ENCODE data around the gene PALS1.
A peak's percentile ranks its signal among the peaks of the same experiment; 100 is the strongest.

The PALS1 gene

GRCh38 chr14:67241411-67242167 is at the start of gene PALS1:
Gene PALS1, plus strand, starts transcription at chr14:67241435. Its CDS starts 37,736 bp downstream, at chr14:67279171.
- DNase-seq = peak; percentile 45

DNA sequence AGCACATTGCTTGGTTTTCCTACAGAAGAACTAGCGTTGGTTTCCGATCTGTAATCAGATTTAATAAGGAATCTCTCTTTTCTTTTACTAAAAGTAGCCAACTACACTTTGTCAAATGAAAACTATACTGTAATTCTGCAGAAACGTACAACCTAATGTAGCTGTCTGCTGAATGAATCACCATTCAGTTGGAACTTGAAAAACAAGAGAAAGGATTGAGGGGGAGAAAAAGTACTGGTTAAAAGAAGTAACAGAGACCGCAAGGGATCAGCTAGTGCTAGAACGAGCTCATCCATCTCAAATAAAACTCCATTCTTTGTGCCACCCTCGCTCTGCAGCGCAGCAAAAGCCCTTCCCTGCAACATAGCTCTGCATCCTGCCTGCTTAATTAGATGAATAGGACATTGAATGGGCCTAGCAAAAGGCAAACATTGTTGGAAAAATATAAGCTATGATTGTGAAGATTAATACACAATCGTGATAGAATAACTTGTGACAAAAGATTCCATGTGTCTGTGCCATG is 49.4 kb upstream of the PALS1 start:
- no peak for DNase-seq

- no peak for DNase-seq
Observed at GRCh38 chr14:67192366-67192765, 48.9 kb upstream of the PALS1 start.

- DNase-seq = no peak
Observed at GRCh38 chr14:67195279-67195678, 46.0 kb upstream of the PALS1 start.

DNA sequence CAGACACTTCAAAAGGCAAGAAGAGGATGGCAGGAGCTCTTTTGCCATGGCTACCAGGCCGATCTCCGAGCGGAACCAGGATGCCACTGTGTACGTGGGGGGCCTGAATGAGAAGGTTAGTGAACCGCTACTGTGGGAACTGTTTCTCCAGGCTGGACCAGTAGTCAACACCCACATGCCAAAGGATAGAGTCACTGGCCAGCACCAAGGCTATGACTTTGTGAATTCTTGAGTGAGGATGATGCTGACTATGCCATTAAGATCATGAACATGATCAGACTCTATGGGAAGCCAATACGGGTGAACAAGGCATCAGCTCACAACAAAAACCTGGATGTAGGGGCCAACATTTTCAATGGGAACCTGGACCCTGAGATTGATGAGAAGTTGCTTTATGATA is 42.2 kb upstream of the PALS1 start:
- no peak for DNase-seq

GRCh38 chr14:67207810-67208209 is 33.4 kb upstream of the PALS1 start:
- no peak for DNase-seq

DNA sequence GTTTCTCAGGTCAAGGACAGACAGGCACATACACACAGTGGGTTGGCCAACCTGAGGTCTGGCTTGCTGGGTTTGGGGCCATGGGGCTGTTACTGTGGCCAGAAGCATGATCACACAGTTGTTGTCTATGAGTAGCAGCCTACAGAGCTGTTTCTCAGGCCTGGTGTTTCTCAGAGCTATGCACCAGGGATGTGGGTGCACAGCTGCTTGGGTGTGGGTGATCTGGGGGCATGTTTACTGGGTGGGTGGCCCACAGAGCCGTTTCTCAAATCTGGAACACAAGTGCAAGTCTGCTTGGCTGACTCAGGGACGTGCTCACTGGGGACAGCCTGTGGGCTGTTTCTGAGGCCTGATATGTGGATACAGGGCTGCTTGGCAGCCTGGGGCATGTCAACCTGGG is 23.1 kb upstream of the PALS1 start:
- no peak for DNase-seq

GRCh38 chr14:67221248-67221981 is 19.8 kb upstream of the PALS1 start:
- no peak for DNase-seq

DNA sequence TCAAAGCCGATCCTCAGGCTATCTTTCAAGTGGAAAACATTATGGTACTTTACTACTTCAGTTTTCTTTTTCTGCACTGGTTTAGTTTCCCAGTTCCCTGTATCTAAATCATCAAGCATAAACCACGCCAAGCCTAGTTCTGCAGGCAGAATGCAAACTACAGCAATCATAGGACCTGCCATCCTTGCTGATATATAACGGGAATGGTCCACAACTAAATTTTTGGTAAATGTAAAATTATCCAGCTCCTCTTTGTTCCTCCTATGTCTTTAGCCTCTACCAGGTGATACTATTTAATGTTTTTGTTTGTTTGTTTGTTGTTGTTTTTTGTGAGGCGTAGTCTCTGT is 19.3 kb upstream of the PALS1 start:
- DNase-seq = no peak

- no peak for DNase-seq
Observed at GRCh38 chr14:67225523-67225922, 15.7 kb upstream of the PALS1 start.

DNA sequence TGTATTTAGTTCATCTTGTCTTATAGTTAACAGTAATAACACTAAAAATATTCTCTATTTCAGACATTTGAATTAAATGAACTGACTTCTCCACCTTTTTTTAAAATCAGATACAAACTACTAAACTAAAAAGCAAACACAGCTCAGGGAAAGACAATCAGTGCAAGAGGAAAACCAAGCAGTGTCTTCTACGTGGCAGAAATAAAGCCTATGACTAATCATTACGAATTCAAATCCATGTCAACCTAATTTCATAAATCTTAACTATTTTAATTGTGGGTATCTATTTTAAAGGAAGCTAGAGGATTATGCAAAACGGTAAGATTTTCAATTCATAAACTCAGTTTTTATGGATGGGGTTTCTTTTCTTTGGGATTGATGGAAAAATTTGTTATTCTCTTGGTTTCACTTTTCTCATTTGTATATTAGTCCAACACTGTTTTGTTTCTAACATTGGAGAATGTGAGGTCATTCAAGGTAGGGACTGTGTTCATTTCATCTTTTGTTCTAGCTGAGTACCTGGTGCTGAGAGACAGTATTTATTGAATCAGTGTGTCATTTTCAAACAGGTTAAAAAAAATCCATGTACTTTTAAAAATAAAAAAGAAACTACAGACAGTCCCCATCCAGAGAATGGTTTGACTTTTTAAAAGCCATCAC is 12.8 kb upstream of the PALS1 start:
- no peak for DNase-seq

DNA sequence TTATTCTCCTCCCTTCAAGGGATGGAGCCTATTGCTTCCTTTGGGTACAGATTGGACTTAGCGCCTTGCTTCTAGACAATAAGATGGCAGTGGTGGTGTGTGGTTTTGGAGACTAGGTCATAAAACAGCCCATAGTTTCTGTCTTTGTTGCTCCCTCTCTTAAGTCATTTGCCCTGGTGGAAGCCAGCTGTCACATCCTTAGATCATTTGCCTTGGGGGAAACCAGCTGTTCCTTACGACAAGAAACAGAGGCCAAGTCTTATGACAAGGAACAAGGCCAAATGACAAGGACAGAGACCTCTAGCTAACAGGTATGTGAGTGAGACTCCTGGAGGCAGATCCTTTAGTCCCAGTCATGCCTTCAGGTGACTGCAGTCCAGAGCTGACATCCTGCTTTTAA is 9.2 kb upstream of the PALS1 start:
- no peak for DNase-seq

GRCh38 chr14:67232621-67233020 is 8.6 kb upstream of the PALS1 start:
- no peak for DNase-seq

DNA sequence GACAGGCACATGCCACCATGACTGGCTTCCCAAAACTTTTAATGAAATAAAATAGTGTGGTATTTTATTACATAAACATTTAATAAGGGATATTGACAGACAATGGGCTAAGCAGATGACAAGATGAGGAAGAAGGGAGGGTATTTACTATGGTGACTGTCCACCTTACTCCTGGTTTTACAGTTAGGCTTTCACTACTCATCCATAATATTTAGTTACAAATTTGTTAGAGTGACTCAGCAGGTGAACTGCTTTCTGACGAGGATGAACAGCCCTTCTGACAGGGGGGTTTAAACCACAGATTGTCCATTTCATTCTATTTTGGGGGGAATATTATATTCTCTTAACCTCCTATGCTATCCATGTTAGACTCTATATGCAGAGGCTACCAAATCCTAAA is 3.6 kb upstream of the PALS1 start:
- no peak for DNase-seq

- DNase-seq = no peak
Observed at GRCh38 chr14:67239582-67239981, 1.7 kb upstream of the PALS1 start.

DNA sequence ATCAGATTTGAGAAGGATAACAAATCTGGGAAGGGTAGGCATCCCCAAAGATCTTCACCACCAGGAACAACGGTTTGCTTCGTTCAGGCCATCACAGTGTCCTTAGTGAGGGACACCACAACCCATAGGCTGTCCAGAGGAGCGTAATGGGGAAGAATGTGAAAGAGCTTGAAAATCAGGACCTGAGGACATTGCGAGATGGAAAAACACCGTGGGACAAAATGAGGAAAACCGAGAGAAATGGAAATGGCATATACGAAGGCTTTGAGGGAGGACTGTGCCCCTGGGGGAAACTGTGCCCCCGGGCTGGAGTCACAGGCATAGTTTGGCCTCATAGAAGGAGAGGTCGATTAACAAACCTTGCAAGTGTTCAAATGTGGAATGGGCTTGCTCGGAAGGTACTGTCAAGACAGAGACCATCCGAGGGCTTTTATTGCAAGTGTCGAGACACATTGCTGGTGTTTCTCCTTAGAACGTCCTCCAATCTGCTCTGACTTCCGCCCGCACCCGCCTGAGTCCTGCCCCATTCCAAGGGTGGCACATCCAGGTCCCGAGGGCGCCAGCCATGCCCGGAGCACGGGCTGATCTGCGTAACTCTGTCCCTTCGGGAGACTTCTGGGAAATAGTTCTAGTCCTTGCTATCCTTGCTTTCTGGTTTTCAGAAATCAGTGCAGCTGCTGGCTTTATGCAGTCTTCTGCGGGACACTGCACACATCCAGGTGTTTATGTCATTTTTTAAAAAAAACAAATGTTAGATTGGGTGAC is 885 bp upstream of the PALS1 start:
- peak; percentile 21 for DNase-seq

DNA sequence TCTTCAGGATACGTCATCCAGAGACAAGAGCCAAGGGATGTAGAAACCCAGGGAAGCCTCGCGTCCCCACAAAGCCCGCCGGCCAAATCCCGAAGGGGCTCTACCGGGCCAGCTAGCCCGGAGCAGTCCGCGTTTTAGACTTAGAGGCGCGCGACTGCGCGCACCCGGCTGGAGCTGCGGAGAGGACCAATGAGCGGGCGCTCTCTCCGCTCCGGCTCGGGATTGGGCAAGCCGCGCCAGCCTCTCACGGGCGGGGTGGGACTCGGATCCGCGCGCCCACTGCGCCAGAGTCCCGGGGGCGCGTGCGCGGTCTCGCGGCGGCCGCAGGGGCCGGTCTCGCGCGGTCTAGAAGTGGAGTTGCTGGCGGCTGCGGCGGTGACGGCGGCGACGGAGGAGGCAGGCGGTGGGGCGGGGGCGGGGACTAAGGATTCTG is 241 bp upstream of the PALS1 start:
- DNase-seq = peak; percentile 88

GRCh38 chr14:67242168-67242420 is 859 bp downstream of the PALS1 start:
- no peak for DNase-seq

DNA sequence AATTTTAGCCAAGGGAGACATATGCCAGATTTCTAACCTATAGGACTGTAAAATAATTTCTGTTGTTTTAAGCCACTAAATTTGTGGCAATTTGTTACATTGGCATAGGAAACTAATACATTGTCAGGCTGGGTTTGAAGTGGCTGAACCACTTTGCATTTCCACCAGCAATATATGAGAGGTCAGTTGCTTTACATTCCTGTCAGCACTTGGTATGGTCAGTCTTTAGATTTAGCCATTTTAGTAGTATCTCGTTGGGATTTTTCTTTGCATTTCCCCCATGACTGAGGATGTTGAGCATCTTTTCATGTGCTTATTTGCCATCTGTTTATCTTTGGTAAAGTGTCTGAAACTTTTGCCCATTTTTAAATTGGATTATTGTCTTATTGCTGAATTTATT is 3.9 kb downstream of the PALS1 start:
- no peak for DNase-seq

GRCh38 chr14:67251573-67252226 is 10.5 kb downstream of the PALS1 start:
- DNase-seq = no peak

GRCh38 chr14:67253076-67253635 is 11.9 kb downstream of the PALS1 start:
- no peak for DNase-seq

DNA sequence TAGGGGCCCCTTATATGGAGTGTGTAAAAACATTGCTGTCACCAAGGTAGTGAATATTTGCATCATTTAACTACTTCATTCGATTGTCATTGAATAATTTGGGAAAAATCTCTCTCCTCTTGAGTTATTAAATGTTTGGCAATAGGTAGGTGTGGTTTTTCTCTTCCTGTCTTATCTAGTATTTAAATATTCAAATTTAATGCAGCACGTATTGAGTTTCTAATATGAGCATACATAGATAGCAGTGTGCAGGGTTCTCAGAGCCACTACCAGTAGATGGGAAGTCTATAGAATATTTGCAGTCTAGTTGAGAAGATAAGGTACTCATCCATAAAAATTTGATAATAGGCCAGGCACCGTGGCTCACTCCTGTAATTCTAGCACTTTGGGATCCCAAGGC is 16.7 kb downstream of the PALS1 start:
- no peak for DNase-seq
